Stimulated activated CD8-positive, alpha-beta memory T cell treated with anti-CD3 and anti-CD28 coated beads, Interleukin-15, amount 100 ng/mL, for 24 hours (primary cell): ENCODE measurements around the gene NECAB3.

Experiments
- DNase-seq: peaks from one replicate; pipeline ENCODE4 v3.0.0-alpha.2; 2020; ENCODE audit warnings: low read depth

Gene NECAB3

DNA sequence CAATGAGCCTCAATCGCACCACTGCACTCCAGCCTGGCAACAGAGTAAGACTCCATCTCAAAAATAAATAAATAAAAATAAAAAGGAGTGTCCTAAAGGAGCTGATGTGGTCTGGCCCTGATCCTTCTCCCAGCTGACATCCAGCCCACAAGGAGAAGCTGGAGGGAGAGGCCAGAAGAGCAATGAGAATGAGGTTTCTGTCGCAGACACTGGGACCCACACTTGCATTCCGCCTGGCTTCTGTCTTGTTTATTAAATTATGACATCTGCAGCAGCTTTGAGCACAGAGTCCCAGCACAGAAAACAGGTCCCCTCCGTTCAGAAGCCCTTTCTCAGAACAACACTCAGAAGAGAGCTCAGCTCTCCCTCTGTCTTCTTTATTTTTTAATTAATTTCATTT, 22.2 kb upstream of the NECAB3 start:
- DNase-seq = no peak

DNA sequence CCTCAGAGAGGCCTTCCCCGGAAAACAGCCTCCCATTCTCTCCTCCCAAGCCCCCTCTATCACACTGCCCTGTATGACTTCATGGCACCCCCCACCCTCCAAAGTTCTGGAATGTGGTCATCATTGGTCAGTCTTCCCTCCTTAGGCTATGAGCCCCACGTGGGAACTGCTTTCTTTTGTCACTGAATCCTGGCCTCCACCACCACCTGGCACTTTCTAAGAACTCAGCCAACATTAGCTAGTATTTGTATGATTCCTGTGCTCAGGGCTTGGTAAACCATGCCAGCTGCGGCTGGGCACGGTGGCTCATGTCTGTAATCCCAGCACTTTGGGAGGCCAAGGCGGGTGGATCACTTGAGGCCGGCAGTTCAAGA, 20.4 kb upstream of the NECAB3 start:
- no peak for DNase-seq

DNA sequence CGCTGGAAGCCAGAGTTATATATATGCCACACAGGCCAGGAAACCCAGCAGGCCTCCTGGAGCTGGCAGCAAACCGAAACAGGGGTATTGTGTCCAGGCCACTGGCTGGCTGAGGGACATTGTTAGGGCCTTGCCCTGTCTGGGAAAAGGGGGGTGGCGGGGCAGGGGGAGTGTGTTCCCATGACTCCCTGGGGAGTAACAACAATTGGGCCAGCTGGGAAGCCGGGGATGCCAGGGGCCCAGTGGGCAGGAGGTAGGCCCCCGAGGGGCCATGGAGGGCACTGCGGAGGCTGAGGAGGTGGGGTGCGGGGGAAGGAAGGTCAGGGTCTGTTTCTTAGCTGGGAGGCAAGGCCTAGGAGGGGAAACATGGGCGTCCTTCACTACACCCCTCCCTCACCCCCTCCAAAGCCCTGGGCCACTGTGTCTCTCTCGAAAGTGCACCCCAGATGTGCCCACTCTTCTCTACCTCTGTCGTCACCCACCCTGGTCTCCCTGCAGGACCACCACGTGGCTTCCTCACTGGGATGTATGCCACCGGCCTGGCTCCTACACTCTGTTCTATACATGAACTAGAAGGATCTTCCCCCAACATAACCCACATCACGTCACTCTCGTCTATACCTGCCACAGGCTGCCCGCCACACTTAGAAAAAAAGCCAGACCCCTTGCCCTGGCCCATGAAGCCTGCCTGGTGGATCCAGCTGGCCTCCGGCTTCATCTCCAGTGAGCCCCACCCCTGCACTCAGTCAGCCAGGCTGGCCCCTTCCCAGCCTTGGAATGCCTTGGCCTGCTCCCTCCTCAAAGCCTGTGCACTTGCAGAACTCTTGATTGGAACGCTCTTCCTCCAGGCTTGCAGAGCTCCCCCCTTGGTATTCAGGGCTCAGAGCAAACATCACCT, 19.8 kb upstream of the NECAB3 start:
- DNase-seq = no peak

DNA sequence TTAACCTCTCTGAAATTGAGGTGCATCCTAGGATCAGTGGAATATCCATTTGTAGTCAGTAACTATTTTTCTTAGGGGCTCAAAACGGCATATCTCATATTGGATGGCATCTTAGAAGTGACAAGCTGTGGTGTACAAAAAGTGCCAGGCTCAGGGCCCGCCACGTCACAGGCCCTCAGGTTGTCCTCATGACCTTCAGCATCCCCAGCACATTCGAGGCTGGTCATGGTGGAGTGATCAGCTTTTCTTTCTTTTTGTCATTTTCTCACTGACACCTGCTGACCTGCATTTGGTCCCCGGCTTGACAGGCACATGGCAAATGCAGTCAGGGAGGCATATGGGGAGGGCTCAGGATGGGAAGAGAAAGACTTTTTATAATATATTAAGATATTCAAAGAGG, 19.1 kb upstream of the NECAB3 start:
- no peak for DNase-seq

DNA sequence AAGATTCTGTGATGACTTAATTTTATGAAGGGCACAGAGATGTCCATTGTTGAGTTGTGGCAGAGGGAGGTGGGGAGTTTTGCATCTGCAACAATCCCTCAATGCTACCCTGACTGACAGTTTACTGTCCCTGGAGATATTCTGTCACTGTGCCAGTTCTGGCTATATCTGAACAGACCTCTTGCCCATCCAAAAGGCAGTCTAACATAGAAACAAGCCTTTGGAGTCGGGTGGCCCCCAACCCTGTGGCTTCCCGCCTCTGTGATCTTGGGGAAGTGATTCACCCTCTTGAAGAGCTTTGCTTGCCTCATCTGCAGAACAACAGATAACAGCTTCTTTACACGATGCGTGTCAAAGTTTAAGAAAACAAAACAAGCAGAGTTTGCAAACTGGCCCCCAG, 15.7 kb upstream of the NECAB3 start:
- DNase-seq = no peak

DNA sequence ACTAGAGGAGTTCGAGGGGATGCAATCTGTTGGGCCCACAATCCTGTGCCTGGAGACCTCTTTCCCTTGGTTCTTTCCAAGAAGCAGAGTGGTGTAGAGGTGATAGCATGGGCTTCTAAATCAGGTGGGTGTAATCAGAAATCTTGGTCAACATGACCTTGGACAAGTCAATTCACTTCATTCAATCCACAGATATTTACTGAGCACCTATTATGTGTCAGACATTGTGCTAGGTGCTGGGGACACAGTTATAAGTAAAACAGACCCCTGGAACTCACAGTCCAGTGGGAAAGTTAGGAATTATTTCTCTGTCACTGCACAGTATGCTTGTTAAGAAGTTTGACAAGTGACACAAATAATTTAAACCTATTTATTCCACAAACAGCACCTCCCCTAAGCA, 15.3 kb upstream of the NECAB3 start:
- DNase-seq = no peak

DNA sequence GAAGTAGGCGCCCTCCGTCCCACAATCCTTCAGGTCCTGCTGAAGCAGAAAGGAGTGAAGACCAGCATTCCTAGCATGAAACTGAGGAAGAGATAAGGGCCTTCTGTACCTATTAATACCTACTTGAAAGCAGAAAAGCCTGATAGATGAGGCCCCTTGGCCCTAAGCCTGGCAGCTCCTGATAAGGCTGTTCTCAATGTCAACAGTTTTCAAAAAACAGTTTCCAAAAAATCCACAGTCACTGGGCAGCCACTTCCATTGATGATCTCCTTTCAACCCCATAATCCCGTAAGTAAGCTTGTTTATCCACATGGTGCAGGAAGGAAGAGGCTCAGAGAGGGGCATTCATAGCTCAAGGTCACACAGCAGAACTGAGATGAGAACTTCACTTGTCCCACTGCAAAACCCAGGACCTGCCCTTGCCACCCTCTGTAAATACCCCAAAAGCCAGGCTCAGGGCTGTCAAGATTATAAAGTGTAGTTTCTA, 14.8 kb upstream of the NECAB3 start:
- no peak for DNase-seq

DNA sequence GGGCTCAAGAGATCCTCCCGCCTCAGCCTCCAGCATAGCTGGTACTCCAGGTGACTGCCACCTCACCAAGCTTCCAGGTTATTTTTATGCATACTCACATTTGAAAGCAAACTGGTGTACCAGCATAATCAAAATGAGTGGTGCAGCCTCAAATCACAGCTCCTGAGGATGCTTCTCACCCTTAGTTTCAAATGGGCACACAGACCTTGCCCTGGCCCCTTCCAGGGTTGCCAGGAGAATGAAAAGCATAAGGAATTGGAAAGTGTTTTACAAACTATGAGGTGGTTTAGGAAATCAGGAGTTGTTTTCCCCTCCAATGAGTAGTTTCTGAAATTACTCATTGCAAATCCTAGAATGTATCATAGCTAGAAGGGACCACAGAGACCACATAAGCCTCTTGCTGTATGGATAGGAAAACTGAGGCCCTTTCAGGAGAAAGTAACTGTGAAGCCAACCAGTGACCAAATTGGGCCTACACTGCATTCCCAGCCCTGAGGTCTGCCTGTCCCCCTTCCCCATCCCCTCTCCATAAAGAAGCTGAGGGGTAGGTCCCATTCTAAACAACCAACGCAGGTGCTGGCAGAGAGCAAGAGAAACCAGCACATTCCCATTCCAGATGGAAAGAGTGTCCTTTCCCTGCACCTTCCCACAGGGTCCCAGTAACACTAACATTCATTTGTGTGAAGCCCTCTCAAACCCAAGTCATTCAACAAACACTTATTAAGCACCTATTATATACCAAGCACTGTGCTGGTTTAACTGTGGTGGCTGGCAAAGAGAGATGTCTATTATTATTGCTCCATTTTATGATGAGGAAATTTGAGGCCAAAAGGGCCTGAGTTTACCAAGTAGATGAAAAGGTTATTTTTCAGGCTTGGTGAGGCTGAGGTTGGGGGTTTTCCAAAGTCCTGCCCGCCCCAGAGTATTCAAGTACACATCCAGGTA, 14.0 kb upstream of the NECAB3 start:
- DNase-seq = no peak

DNA sequence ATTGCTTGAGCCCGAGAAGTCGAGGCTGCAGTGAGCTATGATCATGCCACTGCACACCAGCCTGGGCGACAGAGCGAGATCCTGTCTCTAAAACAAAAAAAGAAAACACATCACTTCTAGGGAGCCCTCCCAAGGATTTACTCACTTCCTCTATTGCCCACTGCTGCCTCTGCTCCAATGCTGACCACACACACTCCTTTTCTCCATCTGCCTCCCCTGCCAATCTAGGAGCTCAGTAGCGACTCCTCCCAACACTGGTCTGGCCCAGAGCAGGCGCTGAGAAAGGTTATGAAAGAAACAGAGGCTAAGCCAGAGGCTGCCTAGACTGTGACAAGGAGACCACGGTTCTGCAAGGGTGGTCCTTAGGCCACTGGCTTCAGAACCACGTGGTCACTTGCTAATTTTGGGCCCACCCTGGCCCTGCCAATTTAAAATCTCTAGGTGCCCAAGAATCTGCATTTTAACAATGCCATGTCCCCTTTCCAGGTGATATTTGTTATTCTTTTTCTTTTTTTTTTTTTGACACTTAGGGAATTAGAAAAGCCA, 13.2 kb upstream of the NECAB3 start:
- DNase-seq = no peak

DNA sequence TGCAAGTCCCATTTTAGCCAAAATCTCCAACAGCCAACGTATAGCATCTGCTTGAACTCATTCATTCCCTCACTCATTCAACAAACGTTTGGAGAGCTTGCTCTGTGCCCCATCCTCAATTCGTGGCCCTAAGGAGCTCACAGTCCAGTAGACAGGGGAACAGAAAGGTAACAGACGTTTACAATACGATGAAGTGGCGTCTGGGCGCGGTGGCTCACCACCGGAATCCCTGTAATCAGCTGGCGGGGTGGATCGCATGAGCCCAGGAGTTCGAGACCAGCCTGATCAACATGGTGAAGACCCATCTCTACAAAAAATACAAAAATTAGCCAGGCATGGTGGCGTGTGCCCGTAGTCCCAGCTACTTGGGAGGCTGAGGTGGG, 12.7 kb upstream of the NECAB3 start:
- no peak for DNase-seq

DNA sequence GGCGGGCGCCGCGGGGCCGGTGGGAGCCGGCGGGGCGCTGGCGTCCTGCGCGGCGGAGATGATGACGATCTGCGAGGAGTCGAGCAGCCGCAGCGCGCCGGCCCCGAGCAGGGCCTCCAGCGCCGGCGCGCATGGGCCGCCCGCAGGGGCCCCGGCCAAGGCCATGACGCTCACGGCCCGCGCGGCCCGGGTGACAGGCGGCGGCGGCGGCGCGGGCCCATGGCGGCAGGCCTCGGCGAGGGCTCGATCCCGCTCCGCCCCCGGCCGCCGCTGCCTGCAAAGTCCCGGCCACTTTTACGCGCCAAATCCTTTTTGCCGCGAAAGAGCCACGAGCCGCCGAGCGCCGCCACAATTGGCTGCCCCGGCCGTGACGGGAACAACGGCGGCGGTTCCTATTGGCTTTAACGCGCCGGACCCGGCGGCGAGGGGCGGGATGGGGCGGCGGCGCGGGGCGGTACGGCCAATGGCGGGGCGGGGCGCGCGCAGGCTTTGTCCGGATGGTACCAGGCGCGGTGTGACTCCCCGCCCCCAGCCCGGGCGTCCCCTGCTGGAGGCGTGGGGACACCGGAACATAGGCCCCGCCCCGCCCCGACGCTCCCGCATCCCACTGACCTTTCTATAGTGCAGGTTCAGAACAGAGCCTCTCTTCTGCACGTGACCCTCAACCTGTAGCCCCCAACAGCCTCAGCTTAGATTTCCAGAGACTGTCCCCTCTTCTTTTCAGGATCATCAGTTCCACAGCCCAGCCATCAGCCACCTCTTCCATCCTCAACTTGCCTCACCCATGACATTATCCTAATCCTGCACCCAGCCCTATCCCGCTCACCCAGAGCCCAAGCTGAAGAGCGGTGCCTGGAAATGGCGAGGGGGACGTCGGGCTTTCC, 12.1 kb upstream of the NECAB3 start, which contains the start of gene E2F1:
TSS of gene E2F1 (minus strand) at position 286 of the 884 bp plus-strand sequence. CDS start at position 165, 121 bp downstream.
- peak; percentile 89 for DNase-seq

DNA sequence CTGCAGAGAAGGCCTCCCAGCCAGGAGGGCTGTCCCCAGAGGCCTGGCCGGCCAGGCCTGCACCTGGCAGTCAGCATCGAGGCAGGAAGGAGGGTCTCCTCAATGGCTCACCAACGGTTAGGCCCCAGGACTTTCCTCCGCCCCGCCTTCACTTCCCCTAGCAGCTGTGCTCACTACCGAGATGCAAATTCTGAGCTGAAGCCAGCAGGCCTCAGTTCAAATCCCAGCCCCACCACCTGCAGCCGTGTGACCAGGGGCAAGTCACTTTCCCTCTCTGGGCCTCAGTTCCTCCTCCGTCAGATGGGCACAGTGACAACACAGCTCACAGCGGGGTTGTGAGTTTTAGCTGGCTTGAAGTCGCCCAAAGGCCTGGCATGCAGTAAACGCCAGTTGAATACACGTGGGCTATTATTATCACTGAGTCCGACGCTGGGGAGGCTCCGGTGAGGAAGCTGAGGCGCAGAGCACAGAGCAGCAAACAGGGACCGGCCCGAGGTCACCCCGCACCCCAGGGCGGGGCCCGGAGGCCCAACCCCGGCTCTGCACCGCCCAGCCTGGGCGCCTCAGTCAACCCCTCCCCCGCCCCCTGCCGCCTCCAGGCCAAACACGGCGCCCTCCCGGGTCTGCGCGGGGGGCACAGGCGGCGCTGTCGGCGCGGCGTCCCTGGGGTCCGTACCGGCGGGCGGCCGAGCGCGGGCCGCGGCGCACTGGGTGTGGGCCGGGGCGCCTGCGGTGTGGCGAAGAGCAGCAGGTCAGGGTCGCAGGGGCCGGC, 11.3 kb upstream of the NECAB3 start:
- no peak for DNase-seq

DNA sequence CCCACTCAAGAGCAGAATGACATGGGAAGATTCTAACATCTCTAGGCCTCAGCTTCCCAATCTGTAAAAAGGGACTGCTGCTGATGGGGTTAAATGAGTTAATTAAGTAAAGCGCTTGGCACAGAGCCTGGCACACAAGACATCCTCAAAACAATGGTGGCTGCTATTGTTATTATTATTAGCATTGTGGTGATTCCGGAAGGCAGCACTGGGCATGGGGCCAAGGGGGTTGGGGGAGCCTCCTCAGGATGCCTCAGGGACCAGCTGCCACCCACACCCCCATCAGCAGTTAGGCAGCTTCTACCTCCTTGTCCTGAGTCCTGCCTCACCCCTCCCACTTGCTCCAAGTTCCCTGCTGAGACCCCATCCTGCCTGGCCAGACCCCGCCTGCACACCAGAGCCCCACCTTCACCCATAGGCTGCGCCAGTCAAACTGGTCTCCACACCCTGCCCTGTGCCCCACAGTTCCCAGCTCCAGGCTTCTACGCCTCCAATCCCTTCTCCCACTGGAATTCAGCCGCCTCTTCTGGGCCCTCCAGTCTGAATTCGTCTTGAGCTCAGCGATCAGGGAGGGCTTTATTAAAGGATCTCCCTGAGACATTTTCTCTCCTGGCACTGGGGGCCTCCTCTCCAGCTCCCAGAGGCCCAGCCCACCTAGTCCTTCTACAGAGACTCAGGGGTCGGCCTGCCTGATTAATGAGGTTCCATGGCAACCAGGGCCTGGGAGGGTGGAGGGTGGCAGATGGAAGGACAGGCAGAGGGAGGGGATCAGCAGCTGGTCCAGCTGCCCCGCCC, 10.5 kb upstream of the NECAB3 start:
- no peak for DNase-seq

DNA sequence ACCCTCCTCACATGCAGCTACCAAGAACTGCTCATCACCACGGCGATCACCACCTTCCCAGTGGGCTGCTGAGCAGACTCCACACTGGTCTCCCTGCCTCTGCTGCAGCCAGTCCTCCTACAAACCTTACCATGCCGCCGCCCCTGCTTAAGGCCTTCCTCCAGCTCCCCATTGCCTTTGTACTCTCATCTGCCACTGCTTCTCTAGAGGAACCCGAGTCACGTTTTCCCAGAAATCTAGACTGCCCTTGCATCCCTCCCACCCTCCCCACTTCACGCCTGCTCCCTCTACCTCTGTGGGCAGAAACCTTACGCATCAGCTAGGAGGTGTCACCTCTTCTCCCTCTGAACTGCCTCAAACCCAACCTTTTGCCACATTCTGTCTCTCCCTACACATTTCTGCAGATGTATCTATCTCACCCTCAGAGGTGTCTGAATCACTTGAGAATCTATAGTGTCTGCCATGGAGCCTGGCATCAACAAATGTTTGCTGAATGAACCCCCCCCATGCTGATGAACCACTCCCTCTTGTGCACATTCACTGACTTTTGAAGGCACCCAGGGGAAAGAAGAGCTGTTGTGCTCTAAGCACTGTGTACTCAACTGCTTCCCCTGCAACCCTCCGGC, 7.6 kb upstream of the NECAB3 start:
- no peak for DNase-seq

DNA sequence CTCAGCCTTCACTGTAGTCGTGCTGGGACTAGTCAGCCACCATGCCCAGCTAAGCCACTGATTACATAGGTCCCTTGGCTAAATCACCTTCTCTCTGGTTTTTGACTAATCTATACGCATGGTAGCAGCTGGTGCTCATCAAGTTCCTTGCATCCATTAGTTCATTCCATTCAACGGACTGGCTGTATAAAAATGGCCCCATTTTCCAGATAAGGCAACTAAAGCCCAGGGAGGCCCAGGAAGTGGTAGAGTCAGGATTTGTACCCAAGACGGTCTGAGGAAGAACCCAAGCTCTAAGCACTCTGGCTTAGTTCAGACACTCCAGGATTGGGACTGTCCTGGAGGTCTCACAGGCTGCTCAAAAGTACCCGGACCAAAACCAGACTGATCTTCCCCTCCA, 7.1 kb upstream of the NECAB3 start:
- no peak for DNase-seq

DNA sequence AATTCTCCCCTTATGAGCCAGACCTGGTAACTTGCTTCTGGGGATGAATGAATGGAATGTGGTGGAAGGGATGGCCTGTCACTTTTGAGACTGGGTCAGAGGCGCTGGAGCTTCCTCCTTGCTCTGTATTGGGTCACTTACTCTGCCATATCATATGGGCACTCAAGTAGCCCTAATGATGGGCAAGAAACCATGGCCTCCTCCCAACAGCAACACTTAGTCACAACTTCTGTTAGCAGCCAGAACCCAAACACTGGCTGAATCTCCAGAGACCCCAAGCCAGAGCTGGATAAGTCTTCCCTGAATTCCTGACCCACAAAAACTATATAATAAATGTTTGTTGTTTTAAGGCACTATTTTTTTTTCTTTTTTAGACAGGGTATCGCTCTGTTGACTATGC, 6.5 kb upstream of the NECAB3 start:
- no peak for DNase-seq

DNA sequence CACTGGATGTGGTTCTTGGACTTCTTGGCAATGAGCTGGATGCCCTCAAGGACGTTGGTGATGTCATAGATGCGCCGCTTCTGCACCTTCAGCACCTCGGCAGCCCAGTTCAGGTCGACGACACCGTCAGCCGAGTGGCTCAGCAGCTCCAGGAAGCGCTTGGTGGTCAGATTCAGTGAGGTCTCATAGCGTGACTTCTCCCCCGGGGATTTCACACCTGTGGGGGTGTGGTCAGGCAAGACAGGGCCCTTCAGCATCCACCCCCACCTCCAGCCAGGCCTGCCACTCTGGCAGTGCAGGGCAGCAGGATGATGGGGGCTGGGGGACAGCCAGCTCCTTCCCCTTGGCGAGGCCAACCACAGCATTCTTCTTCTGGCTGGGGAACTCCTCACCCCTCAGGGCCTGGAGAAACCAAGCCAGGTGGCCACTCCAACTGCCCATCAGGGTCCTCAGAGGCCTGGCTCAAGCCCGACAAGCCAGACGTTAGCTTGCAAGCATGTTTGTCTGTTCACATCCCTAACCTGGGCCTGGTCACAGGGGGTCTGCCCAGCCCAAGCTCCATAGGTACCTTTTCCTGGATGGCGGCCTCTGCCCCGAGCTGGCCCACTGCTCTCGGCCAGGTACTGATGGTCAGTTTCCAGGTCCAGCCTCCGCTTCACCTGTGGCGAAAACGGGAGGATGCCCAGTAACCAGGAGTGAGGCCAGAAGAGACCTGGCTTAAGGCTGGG, 5.7 kb upstream of the NECAB3 start:
- no peak for DNase-seq

DNA sequence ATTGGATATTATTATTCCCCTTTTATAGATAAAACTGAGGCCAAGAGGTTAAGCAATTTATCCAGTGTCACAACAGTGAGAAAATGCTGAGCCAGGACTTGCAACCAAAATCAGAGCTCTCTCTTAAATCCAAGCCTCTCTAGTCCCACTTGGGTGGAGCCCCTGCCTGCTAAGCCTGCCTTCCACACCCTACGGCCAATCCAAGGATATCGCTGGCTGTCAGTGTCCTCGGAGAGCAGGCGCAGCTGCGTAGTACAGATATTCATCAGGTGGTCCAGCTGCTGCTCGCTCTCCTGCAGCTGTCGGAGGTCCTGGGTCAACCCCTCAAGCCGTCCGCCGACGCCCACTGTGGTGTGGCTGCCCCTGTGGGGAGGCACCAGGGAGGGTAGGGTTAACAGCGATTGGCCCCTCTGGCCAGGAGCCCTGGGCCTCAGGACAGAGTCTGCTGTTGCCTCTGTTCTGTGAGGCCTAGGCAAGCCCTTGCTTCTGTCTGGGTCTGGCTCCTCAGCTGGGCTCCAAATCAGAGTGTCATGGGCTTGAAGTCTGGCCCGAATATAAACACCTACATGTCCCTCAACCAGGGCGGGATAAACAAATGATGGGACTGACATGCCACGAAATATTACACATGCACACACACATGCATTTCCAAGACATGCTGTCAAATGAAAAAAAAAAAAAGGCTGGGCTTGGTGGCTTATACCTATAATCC, 3.9 kb upstream of the NECAB3 start:
- DNase-seq = no peak
